ENCODE measurements around the gene SPATA19. TPM values are rescaled to one million over a fixed set of nuclear protein-coding genes. Genes with fewer than 3 reads are reported as not detected.
"Not testable (repeated sequence)": the region's sequence is repeated elsewhere in the genome, so short reads cannot be mapped to it uniquely, and the experiment has no call there.

The SPATA19 gene
- total RNA-seq, 4 donors from 2014 or later, result not detected

DNA sequence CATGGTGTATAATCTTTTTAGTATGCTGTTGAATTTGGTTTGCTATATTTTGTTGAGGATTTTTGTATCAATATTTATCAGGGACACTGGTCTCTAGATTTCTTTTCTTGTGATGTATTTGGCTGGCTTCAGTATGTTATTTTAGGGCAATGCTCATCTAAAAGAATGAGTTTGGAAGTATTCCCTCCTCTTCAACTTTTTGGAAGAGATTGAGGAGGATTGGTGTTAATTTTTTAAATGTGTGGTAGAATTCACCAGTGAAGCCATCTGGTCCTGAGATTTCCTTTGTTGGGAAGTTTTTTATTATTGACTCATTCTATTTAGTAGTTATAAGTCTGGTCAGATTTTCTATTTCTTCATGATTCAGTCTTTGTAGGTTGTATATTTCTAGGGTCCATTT is 22.1 kb upstream of the SPATA19 start:
- Histone ChIP-seq H3K27me3 (no peaks in the 10 kb centered on the region), H3K4me3 (no peak overlapping the region), H3K9me3 (no peaks in the 10 kb centered on the region), H3K4me1 (no peaks in the 10 kb centered on the region), H3K27ac (no peak overlapping the region), H3K36me3 (no peaks in the 10 kb centered on the region)
- intact Hi-C loops (cut with DNase I; ENCODE audit: low total_unique reads), result no loop called here
- DNase-seq, result no peak
- no peak for TF ChIP-seq POLR2A (IDR thresholded peaks at IDR 0.05)
- TF ChIP-seq, protein P1, sequence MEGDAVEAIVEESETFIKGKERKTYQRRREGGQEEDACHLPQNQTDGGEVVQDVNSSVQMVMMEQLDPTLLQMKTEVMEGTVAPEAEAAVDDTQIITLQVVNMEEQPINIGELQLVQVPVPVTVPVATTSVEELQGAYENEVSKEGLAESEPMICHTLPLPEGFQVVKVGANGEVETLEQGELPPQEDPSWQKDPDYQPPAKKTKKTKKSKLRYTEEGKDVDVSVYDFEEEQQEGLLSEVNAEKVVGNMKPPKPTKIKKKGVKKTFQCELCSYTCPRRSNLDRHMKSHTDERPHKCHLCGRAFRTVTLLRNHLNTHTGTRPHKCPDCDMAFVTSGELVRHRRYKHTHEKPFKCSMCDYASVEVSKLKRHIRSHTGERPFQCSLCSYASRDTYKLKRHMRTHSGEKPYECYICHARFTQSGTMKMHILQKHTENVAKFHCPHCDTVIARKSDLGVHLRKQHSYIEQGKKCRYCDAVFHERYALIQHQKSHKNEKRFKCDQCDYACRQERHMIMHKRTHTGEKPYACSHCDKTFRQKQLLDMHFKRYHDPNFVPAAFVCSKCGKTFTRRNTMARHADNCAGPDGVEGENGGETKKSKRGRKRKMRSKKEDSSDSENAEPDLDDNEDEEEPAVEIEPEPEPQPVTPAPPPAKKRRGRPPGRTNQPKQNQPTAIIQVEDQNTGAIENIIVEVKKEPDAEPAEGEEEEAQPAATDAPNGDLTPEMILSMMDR (IDR thresholded peaks at IDR 0.05), result no peak

DNA sequence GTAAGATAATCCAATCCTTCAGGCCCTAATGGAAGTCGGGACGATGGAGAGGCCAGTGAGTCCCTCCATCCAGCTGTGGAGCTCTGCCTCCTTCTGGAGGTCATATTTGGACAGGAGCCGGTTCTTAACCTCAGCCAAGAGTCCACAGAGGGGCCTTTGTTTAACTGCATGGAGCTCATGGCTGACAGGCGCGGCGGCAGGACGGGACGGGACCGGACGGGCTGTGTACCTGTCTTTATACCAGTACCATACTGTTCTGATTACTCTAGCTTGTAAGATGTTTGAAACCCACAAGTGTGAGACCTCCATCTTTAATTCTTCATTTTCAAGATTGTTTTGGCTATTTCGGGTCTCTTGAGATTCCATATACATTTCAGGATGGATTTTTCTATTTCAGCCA is 20.2 kb upstream of the SPATA19 start:
- no peak overlapping the region for H3K27ac ChIP-seq
- H3K4me1 ChIP-seq, result no peaks in the 10 kb centered on the region
- H3K4me3 ChIP-seq, result no peak overlapping the region
- no peaks in the 10 kb centered on the region for H3K36me3 ChIP-seq
- no peak for DNase-seq
- intact Hi-C loops (cut with DNase I; ENCODE audit: low total_unique reads), result no loop called here
- no peaks in the 10 kb centered on the region for H3K9me3 ChIP-seq
- TF ChIP-seq, protein P1 (IDR thresholded peaks at IDR 0.05), result no peak
- TF ChIP-seq POLR2A (IDR thresholded peaks at IDR 0.05), result no peak
- no peaks in the 10 kb centered on the region for H3K27me3 ChIP-seq

DNA sequence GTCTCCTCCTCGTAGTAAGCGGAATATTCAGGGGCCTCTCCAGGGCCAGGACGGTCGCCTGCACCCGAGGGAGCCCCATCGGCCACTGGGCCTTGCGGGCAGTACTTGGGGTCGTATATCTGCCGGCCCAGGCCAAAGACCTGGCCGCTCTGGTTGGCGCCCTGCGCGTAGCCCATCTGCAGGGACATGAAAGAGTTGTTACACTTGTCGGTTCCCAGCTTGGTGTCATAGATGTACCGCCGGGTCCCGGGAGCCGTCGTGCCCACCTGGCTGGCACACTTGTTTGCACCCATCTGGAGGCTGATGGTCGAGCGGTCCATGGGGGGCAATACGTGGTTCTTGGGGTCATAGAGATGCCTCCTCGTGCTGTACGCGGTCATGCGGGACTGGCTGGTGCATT is 19.4 kb upstream of the SPATA19 start:
- no peak for TF ChIP-seq POLR2A (IDR thresholded peaks at IDR 0.05)
- TF ChIP-seq, protein P1 (IDR thresholded peaks at IDR 0.05), result no peak
- no peak for DNase-seq
- no peak overlapping the region for H3K27ac ChIP-seq
- H3K27me3 ChIP-seq, result no peaks in the 10 kb centered on the region
- no peak overlapping the region for H3K4me3 ChIP-seq
- intact Hi-C loops (cut with DNase I; ENCODE audit: low total_unique reads), result no loop called here
- no peaks in the 10 kb centered on the region for H3K36me3 ChIP-seq
- no peaks in the 10 kb centered on the region for H3K9me3 ChIP-seq
- H3K4me1 ChIP-seq, result no peaks in the 10 kb centered on the region

DNA sequence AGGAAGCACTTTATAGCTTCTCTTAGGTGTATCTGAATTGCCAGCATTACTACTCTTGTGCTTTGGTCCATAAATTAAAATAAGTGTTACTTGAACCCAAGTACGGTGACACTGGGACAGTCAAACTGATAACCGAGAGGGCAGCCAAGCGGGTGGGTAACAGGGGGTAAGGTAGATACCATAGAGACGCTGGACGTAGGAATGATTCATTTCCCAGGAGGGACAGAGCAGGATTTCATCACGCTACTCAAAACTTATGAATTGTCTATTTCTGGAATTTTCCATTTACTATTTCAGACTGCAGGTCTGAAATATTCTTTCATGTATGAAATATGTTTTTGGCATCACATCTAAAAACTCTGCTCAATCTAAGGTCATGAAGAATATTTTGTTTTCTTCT is 14.8 kb upstream of the SPATA19 start:
- Histone ChIP-seq H3K4me1 (no peaks in the 10 kb centered on the region), H3K27ac (no peak overlapping the region), H3K36me3 (no peaks in the 10 kb centered on the region), H3K4me3 (no peak overlapping the region), H3K9me3 (no peaks in the 10 kb centered on the region), H3K27me3 (no peaks in the 10 kb centered on the region)
- intact Hi-C loops (cut with DNase I; ENCODE audit: low total_unique reads), result no loop called here
- DNase-seq, result no peak
- TF ChIP-seq, protein P1 (IDR thresholded peaks at IDR 0.05), result no peak
- TF ChIP-seq POLR2A (IDR thresholded peaks at IDR 0.05), result no peak

DNA sequence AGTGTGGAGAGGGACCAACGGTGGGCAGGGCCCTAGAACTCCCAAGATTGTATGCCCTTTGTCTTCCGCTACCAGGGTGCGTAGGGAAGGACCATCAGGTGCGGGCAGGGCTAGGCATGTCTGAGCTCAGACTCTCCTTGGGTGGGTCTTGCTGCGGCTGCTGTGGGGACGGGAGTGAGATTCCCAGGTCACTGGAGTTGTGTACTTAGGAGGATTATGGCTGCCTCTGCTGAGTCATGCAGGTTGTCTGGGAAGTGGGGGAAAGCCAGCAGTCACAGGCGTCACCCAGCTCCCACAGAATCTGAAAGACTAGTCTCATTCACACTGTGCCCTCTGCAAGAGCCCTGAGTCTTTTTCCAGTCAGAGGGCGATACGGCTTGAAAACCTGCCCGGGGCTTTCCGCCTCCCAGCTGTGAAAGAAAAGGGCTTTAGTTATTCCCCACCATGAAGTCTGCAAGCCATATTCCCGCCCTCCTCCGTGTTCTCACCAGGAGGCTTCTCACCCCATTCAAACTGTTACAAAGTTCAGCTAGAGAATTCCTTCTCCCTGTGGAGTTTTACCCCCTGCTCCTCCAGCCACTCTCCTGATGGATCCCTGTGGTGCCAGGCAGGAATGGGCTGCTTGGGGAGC is 9.1 kb upstream of the SPATA19 start:
- H3K27ac ChIP-seq; intact Hi-C loops (cut with DNase I; ENCODE audit: low total_unique reads); H3K4me1 ChIP-seq; H3K27me3 ChIP-seq; DNase-seq; H3K36me3 ChIP-seq; H3K9me3 ChIP-seq; H3K4me3 ChIP-seq: not testable (repeated sequence)

DNA sequence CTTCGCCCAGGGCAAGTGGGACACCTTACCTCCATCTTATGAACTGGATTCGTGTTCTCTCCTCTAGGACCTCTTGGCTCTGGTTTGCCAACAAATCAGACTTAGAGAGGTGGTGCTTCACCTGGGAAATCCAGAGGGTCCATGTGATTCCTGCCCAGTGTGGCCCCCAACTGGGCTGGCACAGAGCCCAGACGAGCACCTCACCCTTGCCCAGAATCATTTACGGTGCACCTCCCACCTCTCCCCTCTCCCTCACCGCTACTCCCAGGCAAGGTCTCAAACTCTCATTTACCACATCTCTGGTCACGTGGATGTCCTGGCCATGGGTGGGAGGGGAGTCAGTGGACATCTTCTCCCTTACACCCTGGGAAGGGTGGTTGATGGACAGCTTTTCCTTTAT is 1.1 kb downstream of the SPATA19 start:
- intact Hi-C loops (cut with DNase I; ENCODE audit: low total_unique reads), result no loop called here
- H3K27me3 ChIP-seq, result no peaks in the 10 kb centered on the region
- no peak overlapping the region for H3K4me3 ChIP-seq
- H3K27ac ChIP-seq, result no peak overlapping the region
- no peak for TF ChIP-seq POLR2A (IDR thresholded peaks at IDR 0.05)
- TF ChIP-seq, protein P1 (IDR thresholded peaks at IDR 0.05), result no peak
- no peaks in the 10 kb centered on the region for H3K9me3 ChIP-seq
- no peaks in the 10 kb centered on the region for H3K4me1 ChIP-seq
- DNase-seq, result no peak
- H3K36me3 ChIP-seq, result no peaks in the 10 kb centered on the region
